Stimulated activated CD8-positive, alpha-beta memory T cell treated with anti-CD3 and anti-CD28 coated beads, Interleukin-7, amount 100 ng/mL, for 4 hours (primary cell): ENCODE results near the gene TRAPPC2B.
"Not testable (repeated sequence)": the region's sequence is repeated elsewhere in the genome, so short reads cannot be mapped to it uniquely, and the experiment has no call there.

ENCODE experiments used
- DNase-seq, 2 donors: peaks; one replicate each; pipeline ENCODE4 v3.0.0-alpha.2; 2020; ENCODE audit warnings: low read depth in 2 of 2

Gene TRAPPC2B

GRCh38 chr19:57374179-57374578, 10.8 kb downstream of the TRAPPC2B start:
- no peak for DNase-seq

- not testable (repeated sequence) for DNase-seq
Measured at GRCh38 chr19:57374647-57375046, 11.3 kb downstream of the TRAPPC2B start.

GRCh38 chr19:57376151-57376550, 12.8 kb downstream of the TRAPPC2B start:
- no peak for DNase-seq

GRCh38 chr19:57377498-57378146, 14.3 kb downstream of the TRAPPC2B start:
- no peak for DNase-seq

- DNase-seq = no peak
Measured at GRCh38 chr19:57380923-57381322, 17.6 kb downstream of the TRAPPC2B start.

GRCh38 chr19:57382806-57383488, 19.6 kb downstream of the TRAPPC2B start:
- DNase-seq = no peak

GRCh38 chr19:57389194-57389729, 25.9 kb downstream of the TRAPPC2B start:
- DNase-seq = no peak

- DNase-seq = peak; percentile 98
Measured at GRCh38 chr19:57389730-57390598, 26.6 kb downstream of the TRAPPC2B start, which contains the start of gene ZNF548. Gene ZNF548, plus strand, starts transcription at chr19:57389854. Its CDS starts 246 bp downstream, at chr19:57390100.

GRCh38 chr19:57395710-57396109, 32.4 kb downstream of the TRAPPC2B start:
- no peak for DNase-seq

- no peak for DNase-seq
Measured at GRCh38 chr19:57398868-57399267, 35.5 kb downstream of the TRAPPC2B start.

- no peak for DNase-seq
Measured at GRCh38 chr19:57403737-57404563, 40.6 kb downstream of the TRAPPC2B start.

- peak; percentile 52 to 53 for DNase-seq
Measured at GRCh38 chr19:57406516-57407123, 43.3 kb downstream of the TRAPPC2B start.

- DNase-seq = peak; percentile 90 to 91
Measured at GRCh38 chr19:57410877-57411671, 47.7 kb downstream of the TRAPPC2B start, which contains the start of gene ZNF17. Gene ZNF17, plus strand, starts transcription at chr19:57411161. Its CDS starts 2,455 bp downstream, at chr19:57413616.
